Measurements from ENCODE around the gene SESTD1. TPM values are rescaled to one million over a fixed set of nuclear protein-coding genes. Genes with fewer than 3 reads are reported as not detected.

SESTD1 gene
- total and polyA plus RNA-seq, 2 of the 8 experiments (the other 6 are each of a cell fraction or from before 2014, with no cell fraction given) = 5.2 to 49.6 TPM

GRCh38 chr2:179304424-179304823 lies 39.8 kb upstream of the SESTD1 start:
- Histone ChIP-seq H3K4me2 (ENCODE audit: insufficient read depth in 1 of 2, low read depth in 2 of 2, low read length in 2 of 2) (no peak overlapping the region), H3K23ac (ENCODE audit: insufficient read length) (no peak overlapping the region), H3K56ac (replicated peaks; ENCODE audit: insufficient read length, low read depth, low read length) (no peak overlapping the region), H3K4me1 (replicated peaks in 1 of 4; ENCODE audit: control insufficient read depth in 3 of 4, insufficient read depth in 4 of 4, low read length in 3 of 4) (no peaks in the 10 kb centered on the region), H3K4me3 (ENCODE audit: extremely low read depth in 1 of 4, insufficient read depth in 2 of 4, low read depth in 3 of 4, low read length in 4 of 4) (no peak overlapping the region), H3K9ac (replicated peaks in 1 of 4; ENCODE audit: extremely low read depth in 1 of 4, low read depth in 3 of 4, low read length in 3 of 4) (no peak overlapping the region), H4K20me1 (replicated peaks in 1 of 2; ENCODE audit: control insufficient read depth in 1 of 2, insufficient read depth in 2 of 2, low read length in 2 of 2) (no peaks in the 10 kb centered on the region), H4K91ac (replicated peaks; ENCODE audit: insufficient read length, low read length) (no peak overlapping the region), H3K79me2 (ENCODE audit: control insufficient read depth in 1 of 2, insufficient read depth in 2 of 2, low read length in 2 of 2) (no peaks in the 10 kb centered on the region), H2BK12ac (ENCODE audit: low read depth, low read length) (no peak overlapping the region), H2AK5ac (ENCODE audit: low read depth, low read length) (no peak overlapping the region), H3K9me3 (ENCODE audit: insufficient read depth in 2 of 2, low read depth in 1 of 2, low read length in 1 of 2) (no peaks in the 10 kb centered on the region), H3K18ac (ENCODE audit: extremely low read depth, low read length) (no peak overlapping the region), H2BK15ac (ENCODE audit: low read length) (no peak overlapping the region), H3K27me3 (replicated peaks in 1 of 4; ENCODE audit: control insufficient read depth in 3 of 4, extremely low read depth in 1 of 4, insufficient read depth in 3 of 4, low read length in 3 of 4) (no peaks in the 10 kb centered on the region), H2BK120ac (replicated peaks; ENCODE audit: low read depth, low read length) (no peak overlapping the region), H4K8ac (ENCODE audit: extremely low read depth, insufficient read depth, low read length) (no peak overlapping the region), H3K79me1 (ENCODE audit: low read depth, low read length) (no peaks in the 10 kb centered on the region), H3K27ac (ENCODE audit: low read depth, low read length) (no peak overlapping the region), H3K4ac (replicated peaks; ENCODE audit: insufficient read length, low read depth, low read length) (no peak overlapping the region), H4K5ac (ENCODE audit: insufficient read length, low read depth, low read length) (no peak overlapping the region), H2BK5ac (ENCODE audit: low read depth, low read length) (no peak overlapping the region), H3K23me2 (ENCODE audit: low read depth, low read length) (no peaks in the 10 kb centered on the region), H2AFZ (ENCODE audit: low read length) (no peak overlapping the region), H2BK20ac (ENCODE audit: low read length) (no peak overlapping the region), H3K14ac (ENCODE audit: insufficient read length) (no peak overlapping the region), H3K36me3 (ENCODE audit: control insufficient read depth in 2 of 4, insufficient read depth in 4 of 4, low read length in 3 of 4) (no peaks in the 10 kb centered on the region)
- POLR2A ChIA-PET (ENCODE audit: partially characterized antibody) = no interaction called here
- DNase-seq (ENCODE audit: low read depth in 1 of 2, low spot score in 2 of 2) (no peak), FAIRE-seq (no peak)
- WGBS, 2 experiments (ENCODE audit: extremely low coverage in 1 of 2, insufficient coverage in 1 of 2, insufficient read length in 1 of 2, insufficient replicate concordance in 2 of 2, low coverage in 1 of 2, low lambda C conversion rate in 2 of 2, missing lambda C conversion rate in 1 of 2) = 92 to 100% methylated on average over 1 to 2 of the region's 2 CpGs
- CTCF ChIA-PET (ENCODE audit: partially characterized antibody) = no interaction called here
- no peak for TF ChIP-seq SP2 (IDR thresholded peaks at IDR 0.05; ENCODE audit: low read length)
- no peak for TF ChIP-seq SP1 (IDR thresholded peaks at IDR 0.05; ENCODE audit: low read depth, low read length)
- TF ChIP-seq CREB1 (IDR thresholded peaks at IDR 0.05) = no peak
- TF ChIP-seq RXRA (IDR thresholded peaks at IDR 0.05; ENCODE audit: insufficient read depth, low read depth, low read length) = no peak
- TF ChIP-seq EGR1 (IDR thresholded peaks at IDR 0.05; ENCODE audit: borderline replicate concordance, low read depth, low read length) = no peak
- no peak for TF ChIP-seq CEBPB (IDR thresholded peaks at IDR 0.05; ENCODE audit: low read depth, low read length)
- TF ChIP-seq GABPA (IDR thresholded peaks at IDR 0.05; ENCODE audit: borderline replicate concordance, insufficient read depth, low read length) = no peak
- TF ChIP-seq CTCF (IDR thresholded peaks at IDR 0.05; ENCODE audit: control extremely low read depth in 1 of 3, insufficient read depth in 1 of 3, low read depth in 1 of 3, low read length in 3 of 3) = no peak
- TF ChIP-seq CBX5 (IDR thresholded peaks at IDR 0.05; ENCODE audit: low read depth, low read length) = no peak
- no peak for TF ChIP-seq MAX (IDR thresholded peaks at IDR 0.05)
- TF ChIP-seq ATF3 (IDR thresholded peaks at IDR 0.05; ENCODE audit: insufficient read depth, low read depth, low read length) = no peak
- TF ChIP-seq SIRT6 (IDR thresholded peaks at IDR 0.05; ENCODE audit: low read length) = no peak
- no peak for TF ChIP-seq RBBP5 (IDR thresholded peaks at IDR 0.05; ENCODE audit: borderline replicate concordance, low read depth, low read length)
